ENCODE data around the gene NOS1AP. TPM values are rescaled to one million over a fixed set of nuclear protein-coding genes. Genes with fewer than 3 reads are reported as not detected.

The NOS1AP gene
- total and polyA plus RNA-seq, 9 of the 15 experiments (the other 6 are each of a cell fraction or from before 2014, with no cell fraction given) = 0.07 to 1.5 (median 0.22) TPM

- intact Hi-C loops (cut with micrococcal nuclease) = no loop called here
- WGBS (ENCODE audit: insufficient coverage, low coverage, missing lambda C conversion rate) = 8% methylated on average over 1 of the region's 1 CpG
- H2AFZ ChIP-seq (ENCODE audit: low read depth, low read length) = no peak overlapping the region
- H3K4me3 ChIP-seq = no peak overlapping the region
- DNase-seq (ENCODE audit: extremely low read depth in 1 of 4, low spot score in 3 of 4) (no peak), ATAC-seq (no peak), FAIRE-seq (peak; percentile 32)
- peaks cover 8 to 12% of the 10 kb centered on the region in 2 experiments; a peak in 4 of 5 replicates for H3K4me1 ChIP-seq (replicated peaks in 1 of 2; ENCODE audit: control insufficient read depth in 2 of 2, insufficient read depth in 2 of 2, low read length in 2 of 2)
- no peak overlapping the region for H3K27ac ChIP-seq (ENCODE audit: extremely low read depth, low read depth, low read length)
- ChIA-PET CTCF (ENCODE audit: low intra/inter-chr PET ratio) (no interaction called here), POLR2A (no interaction called here)
- H3K9ac ChIP-seq (ENCODE audit: insufficient read depth in 1 of 2, low read depth in 2 of 2, low read length in 2 of 2) = no peak overlapping the region
- H3K79me2 ChIP-seq (ENCODE audit: control insufficient read depth, insufficient read depth, low read length) = no peaks in the 10 kb centered on the region
- TF ChIP-seq MAFF (IDR thresholded peaks at IDR 0.05; ENCODE audit: low read length) (no peak), E4F1 (CRISPR knock-in tag; IDR thresholded peaks at IDR 0.05; ENCODE audit: borderline replicate concordance) (no peak), TRIM24 (IDR thresholded peaks at IDR 0.05) (no peak), HDAC3 (IDR thresholded peaks at IDR 0.05; ENCODE audit: borderline replicate concordance, partially characterized antibody) (no peak), CTBP1 (IDR thresholded peaks at IDR 0.05; ENCODE audit: borderline replicate concordance) (no peak), ZNF699 (CRISPR knock-in tag; IDR thresholded peaks at IDR 0.05; ENCODE audit: insufficient replicate concordance) (no peak), BCL6 (CRISPR knock-in tag; IDR thresholded peaks at IDR 0.05) (no peak), MXD1 (CRISPR knock-in tag; IDR thresholded peaks at IDR 0.05; ENCODE audit: borderline replicate concordance, poor library complexity, severe bottlenecking) (no peak), CREB1 (IDR thresholded peaks at IDR 0.05) (no peak), CREB1 (CRISPR knock-in tag; IDR thresholded peaks at IDR 0.05) (no peak), HDAC8 (tag; IDR thresholded peaks at IDR 0.05) (no peak), ZNF764 (CRISPR knock-in tag; IDR thresholded peaks at IDR 0.05; ENCODE audit: low read depth) (no peak), L3MBTL2 (IDR thresholded peaks at IDR 0.05) (no peak), CBX1 (IDR thresholded peaks at IDR 0.05; ENCODE audit: low read depth) (no peak)
- in situ Hi-C loops (cut with MboI) = no loop called here
- peaks cover 8% of the 10 kb centered on the region; the same call in 1 of the 2 replicates for H4K20me1 ChIP-seq (replicated peaks; ENCODE audit: control insufficient read depth, insufficient read depth, low read length)
- no peaks in the 10 kb centered on the region for H3K36me3 ChIP-seq (ENCODE audit: control insufficient read depth, insufficient read depth, low read length)
- H3K9me1 ChIP-seq (ENCODE audit: control insufficient read depth, insufficient read depth, low read length) = no peaks in the 10 kb centered on the region
- H3K27me3 ChIP-seq (ENCODE audit: control insufficient read depth in 2 of 2, insufficient read depth in 2 of 2, low read length in 2 of 2) = peaks cover 15 to 19% of the 10 kb centered on the region in 2 experiments
- H3K9me3 ChIP-seq (replicated peaks; ENCODE audit: control insufficient read depth, insufficient read depth, low read depth, low read length) = no peaks in the 10 kb centered on the region
- H3K4me2 ChIP-seq (ENCODE audit: insufficient read depth, low read length) = no peak overlapping the region
- no TSS peak for BruUV-seq (replicated peaks)
Measured at GRCh38 chr1:162067466-162067865, 2.0 kb upstream of the NOS1AP start.
